Testis (tissue), 2 donors: ENCODE data around the gene LHFPL4.

ENCODE experiments used
- CTCF ChIP-seq, 3 experiments: fragments of 450-650 bp in 2 of 3; fragments of 200-600 bp in 1 of 3; sonication (generic) in 1 of 3; IDR thresholded peaks; one replicate each; pipeline ENCODE4 v1.5.1; 2016 to 2019; ENCODE audit warnings: antibody characterized with exemption in 3 of 3, mild to moderate bottlenecking in 2 of 3, moderate library complexity in 1 of 3
- POLR2A ChIP-seq: fragments of 450-650 bp; IDR thresholded peaks from one replicate; pipeline ENCODE4 v1.6.1; 2017; ENCODE audit warnings: antibody characterized with exemption, mild to moderate bottlenecking, moderate library complexity

- TF ChIP-seq CTCF (IDR thresholded peaks at IDR 0.05) (no peak), POLR2A (no peak)
Measured at GRCh38 chr3:9450126-9450525, 103.5 kb downstream of the LHFPL4 start.
